ENCODE data around the gene ST7. TPM values are rescaled to one million over a fixed set of nuclear protein-coding genes. Genes with fewer than 3 reads are reported as not detected.

The ST7 gene
- total and polyA plus RNA-seq, 2 of the 8 experiments (the other 6 are each of a cell fraction or from before 2014, with no cell fraction given), result 16.3 to 18.0 TPM

DNA sequence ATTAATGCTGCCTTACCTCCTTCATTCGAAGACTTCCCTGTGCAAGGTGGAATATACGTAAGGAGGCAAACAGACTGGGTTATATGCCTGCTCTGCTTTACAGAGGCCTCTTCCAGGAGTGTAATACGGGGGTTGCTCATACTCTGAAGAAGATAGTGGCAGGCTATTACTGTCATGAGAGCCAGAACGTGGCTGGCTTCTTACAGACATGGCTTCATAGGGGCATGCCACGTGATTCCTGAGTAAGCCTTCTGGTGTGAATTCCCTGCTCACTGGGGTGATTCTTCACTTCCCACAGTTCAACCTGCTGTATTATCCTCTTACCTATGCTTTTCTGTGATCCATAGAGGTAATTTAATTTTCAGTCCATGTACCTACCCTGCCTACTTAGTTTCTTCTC lies 141.8 kb downstream of the ST7 start:
- WGBS, 2 experiments (ENCODE audit: extremely low coverage in 1 of 2, insufficient coverage in 1 of 2, insufficient read length in 1 of 2, insufficient replicate concordance in 2 of 2, low coverage in 1 of 2, low lambda C conversion rate in 2 of 2, missing lambda C conversion rate in 1 of 2), result 87% methylated on average over 5 of the region's 5 CpGs; no CpG with 5 or more reads in 1 of the 2 experiments
- H4K8ac ChIP-seq (ENCODE audit: extremely low read depth, insufficient read depth, low read length), result no peak overlapping the region
- H4K20me1 ChIP-seq (replicated peaks in 1 of 2; ENCODE audit: control insufficient read depth in 1 of 2, insufficient read depth in 2 of 2, low read length in 2 of 2), result peaks cover 1 to 2% of the 10 kb centered on the region in 2 experiments
- H3K36me3 ChIP-seq (ENCODE audit: control insufficient read depth in 2 of 4, insufficient read depth in 4 of 4, low read length in 3 of 4), result no peaks in the 10 kb centered on the region
- no peak overlapping the region for H2BK15ac ChIP-seq (ENCODE audit: low read length)
- H2AFZ ChIP-seq (ENCODE audit: low read length), result no peak overlapping the region
- H4K91ac ChIP-seq (replicated peaks; ENCODE audit: insufficient read length, low read length), result no peak overlapping the region
- no peak overlapping the region for H3K14ac ChIP-seq (ENCODE audit: insufficient read length)
- H2BK120ac ChIP-seq (replicated peaks; ENCODE audit: low read depth, low read length), result no peak overlapping the region
- H3K79me1 ChIP-seq (ENCODE audit: low read depth, low read length), result no peaks in the 10 kb centered on the region; the same call in 1 of the 2 replicates
- DNase-seq (ENCODE audit: low read depth in 1 of 2, low spot score in 2 of 2) (no peak), FAIRE-seq (no peak)
- 0 out of 7 replicates have a peak, but pooled peaks cover 0 to 2% (median 0%) of the 10 kb centered on the region in 4 experiments for H3K4me1 ChIP-seq (replicated peaks in 1 of 4; ENCODE audit: control insufficient read depth in 3 of 4, insufficient read depth in 4 of 4, low read length in 3 of 4)
- no peak overlapping the region for H2BK20ac ChIP-seq (ENCODE audit: low read length)
- no peaks in the 10 kb centered on the region for H3K9me3 ChIP-seq (ENCODE audit: insufficient read depth in 2 of 2, low read depth in 1 of 2, low read length in 1 of 2)
- no peak overlapping the region for H3K4me2 ChIP-seq (ENCODE audit: insufficient read depth in 1 of 2, low read depth in 2 of 2, low read length in 2 of 2)
- no peak overlapping the region for H3K4ac ChIP-seq (replicated peaks; ENCODE audit: insufficient read length, low read depth, low read length)
- CTCF ChIA-PET (ENCODE audit: partially characterized antibody), result no interaction called here
- no peak overlapping the region for H3K18ac ChIP-seq (ENCODE audit: extremely low read depth, low read length)
- POLR2A ChIA-PET (ENCODE audit: partially characterized antibody), result no interaction called here
- no peak overlapping the region for H3K27ac ChIP-seq (ENCODE audit: low read depth, low read length)
- H2BK5ac ChIP-seq (ENCODE audit: low read depth, low read length), result no peak overlapping the region
- H3K79me2 ChIP-seq (ENCODE audit: control insufficient read depth in 1 of 2, insufficient read depth in 2 of 2, low read length in 2 of 2), result no peaks in the 10 kb centered on the region
- no peak overlapping the region for H2BK12ac ChIP-seq (ENCODE audit: low read depth, low read length)
- H3K27me3 ChIP-seq (replicated peaks in 1 of 4; ENCODE audit: control insufficient read depth in 3 of 4, extremely low read depth in 1 of 4, insufficient read depth in 3 of 4, low read length in 3 of 4), result no peaks in the 10 kb centered on the region
- no peaks in the 10 kb centered on the region for H3K23me2 ChIP-seq (ENCODE audit: low read depth, low read length)
- no peak overlapping the region for H3K9ac ChIP-seq (replicated peaks in 1 of 4; ENCODE audit: extremely low read depth in 1 of 4, low read depth in 3 of 4, low read length in 3 of 4)
- H3K4me3 ChIP-seq (ENCODE audit: extremely low read depth in 1 of 4, insufficient read depth in 2 of 4, low read depth in 3 of 4, low read length in 4 of 4), result no peak overlapping the region
- H3K56ac ChIP-seq (replicated peaks; ENCODE audit: insufficient read length, low read depth, low read length), result no peak overlapping the region
- H2AK5ac ChIP-seq (ENCODE audit: low read depth, low read length), result no peak overlapping the region
- H4K5ac ChIP-seq (ENCODE audit: insufficient read length, low read depth, low read length), result no peak overlapping the region
- no peak overlapping the region for H3K23ac ChIP-seq (ENCODE audit: insufficient read length)
- TF ChIP-seq GTF2F1 (IDR thresholded peaks at IDR 0.05; ENCODE audit: borderline replicate concordance, low read depth, low read length) (no peak), ASH2L (IDR thresholded peaks at IDR 0.05; ENCODE audit: low read length) (no peak), TAF1 (IDR thresholded peaks at IDR 0.05; ENCODE audit: low read depth, low read length) (no peak), CBX5 (IDR thresholded peaks at IDR 0.05; ENCODE audit: low read depth, low read length) (no peak), SAP30 (IDR thresholded peaks at IDR 0.05; ENCODE audit: insufficient read depth, insufficient replicate concordance, low read length) (no peak), CHD2 (IDR thresholded peaks at IDR 0.05; ENCODE audit: low read length) (no peak)

All from H1 (cell line).